GM23338 (cell line): ENCODE results near the gene MCUB. TPM values are rescaled to one million over a fixed set of nuclear protein-coding genes. Genes with fewer than 3 reads are reported as not detected.

Experiments
- ATAC-seq: fragments of 200-7000 bp; cut with Tn5 transposase; 3 replicates; pipeline ENCODE4 v1.9.1; 2020
- DNase-seq: peaks from one replicate; pipeline ENCODE4 v3.0.0-alpha.2; 2015; ENCODE audit warnings: low spot score
- H2AFZ ChIP-seq: fragments of 200-600 bp; sonication (generic); 2 replicates; pipeline ENCODE4 v1.8.0; 2016; ENCODE audit warnings: antibody characterized with exemption, mild to moderate bottlenecking, moderate library complexity
- H3F3A ChIP-seq: fragments of 200-600 bp; sonication (generic); replicated peaks from 2 replicates; pipeline ENCODE4 v1.8.0; 2017; ENCODE audit warnings: antibody characterized with exemption, mixed run types, low read depth
- H3K27ac ChIP-seq: fragments of 200-600 bp; sonication (generic); 2 replicates; pipeline ENCODE4 v1.6.1; 2016; ENCODE audit warnings: low read depth
- H3K27me3 ChIP-seq: fragments of 200-600 bp; sonication (generic); 2 replicates; pipeline ENCODE4 v1.8.0; 2016; ENCODE audit warnings: mild to moderate bottlenecking, mixed run types, moderate library complexity; ENCODE audit not compliant: insufficient read depth
- H3K36me3 ChIP-seq: fragments of 200-600 bp; sonication (generic); 2 replicates; pipeline ENCODE4 v1.8.0; 2016; ENCODE audit warnings: mild to moderate bottlenecking; ENCODE audit not compliant: insufficient read depth
- H3K4me1 ChIP-seq: fragments of 200-600 bp; sonication (generic); 2 replicates; pipeline ENCODE4 v1.8.0; 2016; ENCODE audit warnings: mild to moderate bottlenecking, moderate library complexity; ENCODE audit not compliant: insufficient read depth
- H3K4me2 ChIP-seq: fragments of 200-600 bp; sonication (generic); 2 replicates; pipeline ENCODE4 v1.7.1; 2017; ENCODE audit warnings: mixed run types
- H3K4me3 ChIP-seq: fragments of 200-600 bp; sonication (generic); 2 replicates; pipeline ENCODE4 v1.6.1; 2016; ENCODE audit warnings: mixed run types
- H3K79me2 ChIP-seq: fragments of 200-600 bp; sonication (generic); replicated peaks from 2 replicates; pipeline ENCODE4 v1.8.0; 2017; ENCODE audit warnings: mild to moderate bottlenecking; ENCODE audit not compliant: insufficient read depth
- H3K9me2 ChIP-seq: fragments of 200-600 bp; sonication (generic); 2 replicates; pipeline ENCODE4 v1.8.0; 2017; ENCODE audit not compliant: insufficient read depth
- H4K20me1 ChIP-seq: fragments of 200-600 bp; sonication (generic); replicated peaks from 2 replicates; pipeline ENCODE4 v1.8.0; 2017; ENCODE audit warnings: mild to moderate bottlenecking; ENCODE audit not compliant: insufficient read depth
- H3K27ac Mint-ChIP-seq: 2 replicates; pipeline ENCODE4 v1.8.0; 2020; ENCODE audit warnings: inconsistent platforms, mild to moderate bottlenecking, moderate library complexity, mixed read lengths
- H3K27me3 Mint-ChIP-seq: 3 replicates; pipeline ENCODE4 v1.8.0; 2022; ENCODE audit warnings: low read depth, mild to moderate bottlenecking, moderate library complexity, mixed read lengths, inconsistent platforms; ENCODE audit not compliant: insufficient read depth, poor library complexity
- H3K36me3 Mint-ChIP-seq: 3 replicates; pipeline ENCODE4 v1.8.0; 2021; ENCODE audit warnings: low read depth, mild to moderate bottlenecking, inconsistent platforms, moderate library complexity, mixed read lengths
- H3K4me1 Mint-ChIP-seq: 3 replicates; pipeline ENCODE4 v1.8.0; 2020; ENCODE audit warnings: mild to moderate bottlenecking, inconsistent platforms, mixed read lengths
- H3K4me3 Mint-ChIP-seq: 3 replicates; pipeline ENCODE4 v1.8.0; 2021; ENCODE audit warnings: moderate library complexity, mild to moderate bottlenecking, inconsistent platforms, mixed read lengths
- H3K9me3 Mint-ChIP-seq: 3 replicates; pipeline ENCODE4 v1.8.0; 2020; ENCODE audit warnings: moderate library complexity, mild to moderate bottlenecking, inconsistent platforms, mixed read lengths
- CREB1 ChIP-seq: fragments of 250-450 bp; sonication (Bioruptor Pico); IDR thresholded peaks from 2 replicates; pipeline ENCODE4 v1.5.0; 2020; ENCODE audit warnings: low read depth, mild to moderate bottlenecking, moderate library complexity
- EZH2 ChIP-seq: fragments of 200-600 bp; sonication (generic); IDR thresholded peaks from one replicate; pipeline ENCODE4 v1.8.0; 2017; ENCODE audit warnings: antibody characterized with exemption, mild to moderate bottlenecking, low read depth; ENCODE audit not compliant: unreplicated experiment
- EZH2phosphoT487 ChIP-seq: fragments of 200-600 bp; sonication (generic); IDR thresholded peaks from one replicate; pipeline ENCODE4 v1.8.1; 2018; ENCODE audit warnings: antibody characterized with exemption; ENCODE audit not compliant: unreplicated experiment
- NANOG ChIP-seq: IDR thresholded peaks from 2 replicates; pipeline ENCODE4 v1.6.1; 2016; ENCODE audit warnings: antibody characterized with exemption, borderline replicate concordance
- POLR2AphosphoS5 ChIP-seq: IDR thresholded peaks from 2 replicates; pipeline ENCODE4 v1.6.1; 2016; ENCODE audit warnings: antibody characterized with exemption, low read depth
- STAT1 ChIP-seq: IDR thresholded peaks from one replicate; pipeline ENCODE4 v1.6.1; 2016; ENCODE audit warnings: antibody characterized with exemption; ENCODE audit not compliant: unreplicated experiment
- ZNF114 ChIP-seq: fragments of 250-450 bp; sonication (Bioruptor Pico); IDR thresholded peaks from 2 replicates; pipeline ENCODE4 v1.5.0; 2020; ENCODE audit warnings: mild to moderate bottlenecking, moderate library complexity
- ZNF331 ChIP-seq: fragments of 250-450 bp; sonication (Bioruptor Pico); IDR thresholded peaks from 2 replicates; pipeline ENCODE4 v1.5.0; 2020; ENCODE audit warnings: low read depth, mild to moderate bottlenecking, moderate library complexity
- polyA plus RNA-seq: library from polyadenylated mRNA; unstranded; fragments of >200 nt; fragmentation: Nextera tagmentation; extraction: Ambion mirVana; gene quantifications from 2 replicates; pipeline ENCODE4 v1.2.1, GENCODE V29; 2016
- total RNA-seq: library from RNA; depleted of rRNA; stranded (reverse); fragments of >200 nt; shearing (Covaris generic); gene quantifications from 2 replicates; pipeline ENCODE4 v1.2.3, GENCODE V29; 2014
- TF ChIP-seq, protein P1 (sequence below): IDR thresholded peaks from one replicate; pipeline ENCODE4 v1.6.1; 2018; ENCODE audit warnings: antibody characterized with exemption; ENCODE audit not compliant: unreplicated experiment
- TF ChIP-seq, protein P2 (sequence below): fragments of 250-450 bp; sonication (Bioruptor Pico); IDR thresholded peaks from 2 replicates; pipeline ENCODE4 v1.5.0; 2020; ENCODE audit warnings: mild to moderate bottlenecking, moderate library complexity
- TF ChIP-seq, protein P3 (sequence below): IDR thresholded peaks from 2 replicates; pipeline ENCODE4 v1.6.1; 2016; ENCODE audit warnings: antibody characterized with exemption
- TF ChIP-seq, protein P4 (sequence below), 2 experiments: fragments of 200-600 bp in 1 of 2; sonication (generic) in 1 of 2; conservative IDR thresholded peaks; 2 replicates each; pipeline versions ENCODE4 v1.5.1 to v1.6.1; 2016 to 2017; ENCODE audit warnings: antibody characterized with exemption in 2 of 2, low read depth in 2 of 2, mild to moderate bottlenecking in 2 of 2, moderate library complexity in 1 of 2

The MCUB gene
- total and polyA plus RNA-seq, 2 experiments from 2014 or later: 21.7 to 97.9 TPM

DNA sequence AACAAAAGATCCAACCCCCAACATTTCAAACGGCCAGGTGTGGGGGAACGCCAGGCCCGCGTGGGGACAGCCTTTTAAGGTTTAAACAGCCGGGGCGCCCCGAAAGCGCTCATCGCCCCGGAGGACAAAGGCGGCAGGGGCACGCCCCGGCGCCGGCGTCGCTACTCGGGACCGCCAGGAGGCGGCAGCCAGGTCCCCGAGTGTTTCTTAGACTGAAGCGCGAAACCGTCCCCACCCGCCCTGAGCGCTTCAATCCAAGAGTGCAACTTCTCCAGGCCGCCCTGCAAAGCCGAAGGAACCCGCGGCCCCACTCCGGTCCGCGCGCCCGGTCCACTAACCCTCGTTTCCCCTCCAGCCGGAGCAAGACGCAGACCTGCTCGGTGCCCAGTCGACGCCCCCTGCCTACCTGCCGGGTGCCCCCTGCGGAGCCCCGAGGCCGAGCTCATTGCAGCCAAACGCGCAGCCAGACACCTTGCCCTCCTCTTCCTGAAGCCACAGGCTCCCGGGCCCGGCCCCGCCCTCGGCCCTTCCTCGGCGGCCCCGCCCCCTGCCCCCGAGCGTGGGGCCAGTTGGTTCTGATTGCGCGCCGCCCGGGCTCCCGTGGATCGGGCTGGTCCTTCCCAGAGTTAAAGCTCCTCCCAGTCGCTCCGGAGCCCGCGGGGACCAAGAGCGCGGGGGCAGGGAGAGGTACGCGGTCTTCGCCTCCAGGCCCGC is 143.1 kb downstream of the MCUB start, which contains the start of gene CASP6:
Gene CASP6, minus strand, starts transcription at position 496 of the 714 bp plus-strand sequence. Its CDS starts 50 bp downstream, at position 446.
- peaks cover 3% of the 10 kb centered on the region; the same call in 1 of the 2 replicates for H4K20me1 ChIP-seq
- no peaks in the 10 kb centered on the region for H3K36me3 ChIP-seq
- H3K4me2 ChIP-seq: peak within 1 kb of the TSS; percentile 93
- Mint-ChIP-seq H3K36me3 (peaks cover 15% of the 10 kb centered on the region), H3K4me3 (peak within 1 kb of the TSS; percentile 89), H3K27ac (peak within 1 kb of the TSS; percentile 95), H3K4me1 (peaks cover 22% of the 10 kb centered on the region), H3K27me3 (peaks cover 10% of the 10 kb centered on the region), H3K9me3 (no peaks in the 10 kb centered on the region)
- H3F3A ChIP-seq: peaks cover 11% of the 10 kb centered on the region; the same call in 1 of the 2 replicates
- H3K9me2 ChIP-seq: no peaks in the 10 kb centered on the region
- ATAC-seq (peak; percentile 79), DNase-seq (peak; percentile 85)
- H3K27me3 ChIP-seq: no peaks in the 10 kb centered on the region
- H3K4me1 ChIP-seq: peaks cover 16% of the 10 kb centered on the region
- peak within 1 kb of the TSS; percentile 88 for H3K27ac ChIP-seq
- peak within 1 kb of the TSS; percentile 92 for H3K4me3 ChIP-seq
- H2AFZ ChIP-seq: peak within 1 kb of the TSS; percentile 94
- TF ChIP-seq, protein P1, sequence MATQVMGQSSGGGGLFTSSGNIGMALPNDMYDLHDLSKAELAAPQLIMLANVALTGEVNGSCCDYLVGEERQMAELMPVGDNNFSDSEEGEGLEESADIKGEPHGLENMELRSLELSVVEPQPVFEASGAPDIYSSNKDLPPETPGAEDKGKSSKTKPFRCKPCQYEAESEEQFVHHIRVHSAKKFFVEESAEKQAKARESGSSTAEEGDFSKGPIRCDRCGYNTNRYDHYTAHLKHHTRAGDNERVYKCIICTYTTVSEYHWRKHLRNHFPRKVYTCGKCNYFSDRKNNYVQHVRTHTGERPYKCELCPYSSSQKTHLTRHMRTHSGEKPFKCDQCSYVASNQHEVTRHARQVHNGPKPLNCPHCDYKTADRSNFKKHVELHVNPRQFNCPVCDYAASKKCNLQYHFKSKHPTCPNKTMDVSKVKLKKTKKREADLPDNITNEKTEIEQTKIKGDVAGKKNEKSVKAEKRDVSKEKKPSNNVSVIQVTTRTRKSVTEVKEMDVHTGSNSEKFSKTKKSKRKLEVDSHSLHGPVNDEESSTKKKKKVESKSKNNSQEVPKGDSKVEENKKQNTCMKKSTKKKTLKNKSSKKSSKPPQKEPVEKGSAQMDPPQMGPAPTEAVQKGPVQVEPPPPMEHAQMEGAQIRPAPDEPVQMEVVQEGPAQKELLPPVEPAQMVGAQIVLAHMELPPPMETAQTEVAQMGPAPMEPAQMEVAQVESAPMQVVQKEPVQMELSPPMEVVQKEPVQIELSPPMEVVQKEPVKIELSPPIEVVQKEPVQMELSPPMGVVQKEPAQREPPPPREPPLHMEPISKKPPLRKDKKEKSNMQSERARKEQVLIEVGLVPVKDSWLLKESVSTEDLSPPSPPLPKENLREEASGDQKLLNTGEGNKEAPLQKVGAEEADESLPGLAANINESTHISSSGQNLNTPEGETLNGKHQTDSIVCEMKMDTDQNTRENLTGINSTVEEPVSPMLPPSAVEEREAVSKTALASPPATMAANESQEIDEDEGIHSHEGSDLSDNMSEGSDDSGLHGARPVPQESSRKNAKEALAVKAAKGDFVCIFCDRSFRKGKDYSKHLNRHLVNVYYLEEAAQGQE: no peak
- TF ChIP-seq POLR2AphosphoS5 (peak; percentile 63; the same call in 1 of the 2 replicates), ZNF331 (CRISPR knock-in tag) (no peak), NANOG (no peak), ZNF114 (no peak), CREB1 (CRISPR knock-in tag) (no peak; the same call in 1 of the 2 replicates), STAT1 (no peak), EZH2 (no peak), EZH2phosphoT487 (no peak)
- TF ChIP-seq, protein P2, sequence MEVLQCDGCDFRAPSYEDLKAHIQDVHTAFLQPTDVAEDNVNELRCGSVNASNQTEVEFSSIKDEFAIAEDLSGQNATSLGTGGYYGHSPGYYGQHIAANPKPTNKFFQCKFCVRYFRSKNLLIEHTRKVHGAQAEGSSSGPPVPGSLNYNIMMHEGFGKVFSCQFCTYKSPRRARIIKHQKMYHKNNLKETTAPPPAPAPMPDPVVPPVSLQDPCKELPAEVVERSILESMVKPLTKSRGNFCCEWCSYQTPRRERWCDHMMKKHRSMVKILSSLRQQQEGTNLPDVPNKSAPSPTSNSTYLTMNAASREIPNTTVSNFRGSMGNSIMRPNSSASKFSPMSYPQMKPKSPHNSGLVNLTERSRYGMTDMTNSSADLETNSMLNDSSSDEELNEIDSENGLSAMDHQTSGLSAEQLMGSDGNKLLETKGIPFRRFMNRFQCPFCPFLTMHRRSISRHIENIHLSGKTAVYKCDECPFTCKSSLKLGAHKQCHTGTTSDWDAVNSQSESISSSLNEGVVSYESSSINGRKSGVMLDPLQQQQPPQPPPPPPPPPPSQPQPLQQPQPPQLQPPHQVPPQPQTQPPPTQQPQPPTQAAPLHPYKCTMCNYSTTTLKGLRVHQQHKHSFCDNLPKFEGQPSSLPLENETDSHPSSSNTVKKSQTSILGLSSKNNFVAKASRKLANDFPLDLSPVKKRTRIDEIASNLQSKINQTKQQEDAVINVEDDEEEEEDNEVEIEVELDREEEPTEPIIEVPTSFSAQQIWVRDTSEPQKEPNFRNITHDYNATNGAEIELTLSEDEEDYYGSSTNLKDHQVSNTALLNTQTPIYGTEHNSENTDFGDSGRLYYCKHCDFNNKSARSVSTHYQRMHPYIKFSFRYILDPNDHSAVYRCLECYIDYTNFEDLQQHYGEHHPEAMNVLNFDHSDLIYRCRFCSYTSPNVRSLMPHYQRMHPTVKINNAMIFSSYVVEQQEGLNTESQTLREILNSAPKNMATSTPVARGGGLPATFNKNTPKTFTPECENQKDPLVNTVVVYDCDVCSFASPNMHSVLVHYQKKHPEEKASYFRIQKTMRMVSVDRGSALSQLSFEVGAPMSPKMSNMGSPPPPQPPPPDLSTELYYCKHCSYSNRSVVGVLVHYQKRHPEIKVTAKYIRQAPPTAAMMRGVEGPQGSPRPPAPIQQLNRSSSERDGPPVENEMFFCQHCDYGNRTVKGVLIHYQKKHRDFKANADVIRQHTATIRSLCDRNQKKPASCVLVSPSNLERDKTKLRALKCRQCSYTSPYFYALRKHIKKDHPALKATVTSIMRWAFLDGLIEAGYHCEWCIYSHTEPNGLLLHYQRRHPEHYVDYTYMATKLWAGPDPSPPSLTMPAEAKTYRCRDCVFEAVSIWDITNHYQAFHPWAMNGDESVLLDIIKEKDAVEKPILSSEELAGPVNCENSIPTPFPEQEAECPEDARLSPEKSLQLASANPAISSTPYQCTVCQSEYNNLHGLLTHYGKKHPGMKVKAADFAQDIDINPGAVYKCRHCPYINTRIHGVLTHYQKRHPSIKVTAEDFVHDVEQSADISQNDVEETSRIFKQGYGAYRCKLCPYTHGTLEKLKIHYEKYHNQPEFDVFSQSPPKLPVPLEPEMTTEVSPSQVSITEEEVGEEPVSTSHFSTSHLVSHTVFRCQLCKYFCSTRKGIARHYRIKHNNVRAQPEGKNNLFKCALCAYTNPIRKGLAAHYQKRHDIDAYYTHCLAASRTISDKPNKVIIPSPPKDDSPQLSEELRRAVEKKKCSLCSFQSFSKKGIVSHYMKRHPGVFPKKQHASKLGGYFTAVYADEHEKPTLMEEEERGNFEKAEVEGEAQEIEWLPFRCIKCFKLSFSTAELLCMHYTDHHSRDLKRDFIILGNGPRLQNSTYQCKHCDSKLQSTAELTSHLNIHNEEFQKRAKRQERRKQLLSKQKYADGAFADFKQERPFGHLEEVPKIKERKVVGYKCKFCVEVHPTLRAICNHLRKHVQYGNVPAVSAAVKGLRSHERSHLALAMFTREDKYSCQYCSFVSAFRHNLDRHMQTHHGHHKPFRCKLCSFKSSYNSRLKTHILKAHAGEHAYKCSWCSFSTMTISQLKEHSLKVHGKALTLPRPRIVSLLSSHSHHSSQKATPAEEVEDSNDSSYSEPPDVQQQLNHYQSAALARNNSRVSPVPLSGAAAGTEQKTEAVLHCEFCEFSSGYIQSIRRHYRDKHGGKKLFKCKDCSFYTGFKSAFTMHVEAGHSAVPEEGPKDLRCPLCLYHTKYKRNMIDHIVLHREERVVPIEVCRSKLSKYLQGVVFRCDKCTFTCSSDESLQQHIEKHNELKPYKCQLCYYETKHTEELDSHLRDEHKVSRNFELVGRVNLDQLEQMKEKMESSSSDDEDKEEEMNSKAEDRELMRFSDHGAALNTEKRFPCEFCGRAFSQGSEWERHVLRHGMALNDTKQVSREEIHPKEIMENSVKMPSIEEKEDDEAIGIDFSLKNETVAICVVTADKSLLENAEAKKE (CRISPR knock-in tag): no peak
- TF ChIP-seq, protein P3, sequence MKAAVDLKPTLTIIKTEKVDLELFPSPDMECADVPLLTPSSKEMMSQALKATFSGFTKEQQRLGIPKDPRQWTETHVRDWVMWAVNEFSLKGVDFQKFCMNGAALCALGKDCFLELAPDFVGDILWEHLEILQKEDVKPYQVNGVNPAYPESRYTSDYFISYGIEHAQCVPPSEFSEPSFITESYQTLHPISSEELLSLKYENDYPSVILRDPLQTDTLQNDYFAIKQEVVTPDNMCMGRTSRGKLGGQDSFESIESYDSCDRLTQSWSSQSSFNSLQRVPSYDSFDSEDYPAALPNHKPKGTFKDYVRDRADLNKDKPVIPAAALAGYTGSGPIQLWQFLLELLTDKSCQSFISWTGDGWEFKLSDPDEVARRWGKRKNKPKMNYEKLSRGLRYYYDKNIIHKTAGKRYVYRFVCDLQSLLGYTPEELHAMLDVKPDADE: no peak
- TF ChIP-seq, protein P4, sequence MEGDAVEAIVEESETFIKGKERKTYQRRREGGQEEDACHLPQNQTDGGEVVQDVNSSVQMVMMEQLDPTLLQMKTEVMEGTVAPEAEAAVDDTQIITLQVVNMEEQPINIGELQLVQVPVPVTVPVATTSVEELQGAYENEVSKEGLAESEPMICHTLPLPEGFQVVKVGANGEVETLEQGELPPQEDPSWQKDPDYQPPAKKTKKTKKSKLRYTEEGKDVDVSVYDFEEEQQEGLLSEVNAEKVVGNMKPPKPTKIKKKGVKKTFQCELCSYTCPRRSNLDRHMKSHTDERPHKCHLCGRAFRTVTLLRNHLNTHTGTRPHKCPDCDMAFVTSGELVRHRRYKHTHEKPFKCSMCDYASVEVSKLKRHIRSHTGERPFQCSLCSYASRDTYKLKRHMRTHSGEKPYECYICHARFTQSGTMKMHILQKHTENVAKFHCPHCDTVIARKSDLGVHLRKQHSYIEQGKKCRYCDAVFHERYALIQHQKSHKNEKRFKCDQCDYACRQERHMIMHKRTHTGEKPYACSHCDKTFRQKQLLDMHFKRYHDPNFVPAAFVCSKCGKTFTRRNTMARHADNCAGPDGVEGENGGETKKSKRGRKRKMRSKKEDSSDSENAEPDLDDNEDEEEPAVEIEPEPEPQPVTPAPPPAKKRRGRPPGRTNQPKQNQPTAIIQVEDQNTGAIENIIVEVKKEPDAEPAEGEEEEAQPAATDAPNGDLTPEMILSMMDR (conservative IDR thresholded peaks at IDR 0.05; ENCODE audit: low read depth in 2 of 2): peak; percentile 53 to 59
- H3K79me2 ChIP-seq: peaks cover 30% of the 10 kb centered on the region
